BLaER1 (cell line): Measurements from ENCODE around the gene DDX1.
A peak's percentile ranks its signal among the peaks of the same experiment; 100 is the strongest.

Experiments
- H3K27ac ChIP-seq: shearing (Covaris generic); formaldehyde crosslinking; 2 replicates; pipeline ENCODE4 v1.8.1; 2022
- H3K27me3 ChIP-seq: shearing (Covaris generic); formaldehyde crosslinking; 2 replicates; pipeline ENCODE4 v1.8.1; 2022
- H3K36me3 ChIP-seq: shearing (Covaris generic); formaldehyde crosslinking; 2 replicates; pipeline ENCODE4 v1.8.1; 2022
- H3K4me1 ChIP-seq: shearing (Covaris generic); formaldehyde crosslinking; 2 replicates; pipeline ENCODE4 v1.8.1; 2022
- H3K4me2 ChIP-seq: shearing (Covaris generic); formaldehyde crosslinking; 2 replicates; pipeline ENCODE4 v1.8.1; 2022
- H3K4me3 ChIP-seq: shearing (Covaris generic); formaldehyde crosslinking; 2 replicates; pipeline ENCODE4 v1.8.1; 2022
- H3K9ac ChIP-seq: shearing (Covaris generic); formaldehyde crosslinking; 2 replicates; pipeline ENCODE4 v1.8.1; 2022
- H3K9me3 ChIP-seq: shearing (Covaris generic); formaldehyde crosslinking; 2 replicates; pipeline ENCODE4 v1.8.1; 2022
- H4K20me1 ChIP-seq: shearing (Covaris generic); formaldehyde crosslinking; 2 replicates; pipeline ENCODE4 v1.8.1; 2022
- Cebpa-rat ChIP-seq: shearing (Covaris generic); IDR thresholded peaks from 2 replicates; pipeline ENCODE4 v1.8.1; 2022

The DDX1 gene

DNA sequence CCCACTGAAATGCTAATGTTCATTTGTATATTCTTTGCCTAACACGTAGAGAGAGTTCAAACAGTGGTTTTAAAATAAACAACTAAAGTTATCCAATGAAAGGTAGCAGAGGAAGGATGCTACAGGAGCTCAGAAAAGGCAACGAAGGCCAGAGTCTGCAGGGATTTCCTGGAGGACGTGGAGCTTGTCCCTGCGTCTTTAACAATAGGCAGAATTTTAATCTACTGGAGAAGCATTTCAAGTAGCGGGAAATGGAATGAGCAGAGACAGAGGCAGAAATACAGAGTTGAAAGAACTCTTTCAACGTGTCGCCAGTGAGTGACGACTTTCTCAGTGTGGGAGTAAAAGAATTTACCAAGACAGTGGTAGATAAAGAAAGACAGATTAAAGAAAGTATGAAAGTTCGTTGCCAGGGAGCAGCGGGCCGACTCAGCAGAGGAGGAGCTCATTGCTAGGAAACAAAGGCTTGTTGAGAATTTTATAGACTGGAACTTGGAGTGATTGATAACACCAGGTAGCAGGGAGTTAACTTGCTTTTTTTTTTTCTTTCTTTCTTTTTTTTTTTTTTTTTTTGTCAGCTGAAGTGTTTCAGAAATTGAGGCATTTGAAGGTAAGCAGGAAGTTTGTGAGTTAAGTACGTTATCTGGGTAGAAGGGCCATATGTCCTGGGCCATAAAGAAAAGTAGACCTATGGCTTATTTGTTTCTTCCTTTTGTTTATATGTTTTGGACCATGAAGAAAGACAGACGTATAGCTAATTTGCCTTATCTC is 29.9 kb upstream of the DDX1 start:
- Histone ChIP-seq H3K27me3 (no peaks in the 10 kb centered on the region), H3K4me2 (peak overlapping the region; percentile 65), H3K9ac (peak overlapping the region; percentile 82; the same call in 1 of the 2 replicates), H3K4me1 (peaks cover 26% of the 10 kb centered on the region), H3K27ac (peak overlapping the region; percentile 36; the same call in 1 of the 2 replicates), H3K9me3 (no peaks in the 10 kb centered on the region), H3K4me3 (peak overlapping the region; percentile 85), H4K20me1 (no peaks in the 10 kb centered on the region), H3K36me3 (peaks cover 3% of the 10 kb centered on the region; the same call in 1 of the 2 replicates)
- TF ChIP-seq Cebpa-rat, result no peak

DNA sequence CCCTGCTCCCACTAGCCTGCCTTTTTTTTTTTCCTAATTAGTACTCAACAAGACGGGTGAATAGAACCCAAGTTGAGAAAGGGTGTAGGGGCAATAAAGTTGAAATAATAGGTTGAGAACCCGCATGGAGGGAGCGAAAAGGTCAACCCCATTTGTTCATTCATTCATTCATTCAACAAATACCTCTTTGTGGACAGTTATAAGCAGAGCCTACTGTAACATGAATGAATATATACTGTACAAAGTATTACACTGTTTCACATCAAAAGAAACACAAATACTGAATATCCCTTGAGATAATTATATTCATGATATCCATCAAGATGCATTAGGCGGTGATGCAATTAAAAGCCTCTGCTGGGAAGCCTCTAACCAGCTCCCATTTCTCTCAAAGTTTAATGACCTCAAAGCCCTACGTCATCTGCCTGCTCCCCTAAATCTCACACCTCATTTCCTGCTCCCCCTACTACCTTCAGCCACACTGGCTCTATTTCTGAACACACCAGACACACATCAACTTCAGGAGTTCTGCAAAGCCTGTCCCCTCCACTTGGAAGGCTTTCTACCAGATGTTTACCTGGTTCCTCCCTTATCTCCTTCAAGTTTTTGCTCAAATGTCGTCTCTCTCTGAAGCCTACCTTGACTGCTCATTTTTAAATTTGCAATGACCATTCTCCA is 29.2 kb upstream of the DDX1 start:
- Histone ChIP-seq H3K36me3 (peaks cover 3% of the 10 kb centered on the region; the same call in 1 of the 2 replicates), H3K27ac (no peak overlapping the region), H3K4me3 (no peak overlapping the region), H3K27me3 (no peaks in the 10 kb centered on the region), H3K9me3 (no peaks in the 10 kb centered on the region), H4K20me1 (no peaks in the 10 kb centered on the region), H3K9ac (no peak overlapping the region), H3K4me1 (peaks cover 26% of the 10 kb centered on the region), H3K4me2 (no peak overlapping the region)
- no peak for TF ChIP-seq Cebpa-rat

DNA sequence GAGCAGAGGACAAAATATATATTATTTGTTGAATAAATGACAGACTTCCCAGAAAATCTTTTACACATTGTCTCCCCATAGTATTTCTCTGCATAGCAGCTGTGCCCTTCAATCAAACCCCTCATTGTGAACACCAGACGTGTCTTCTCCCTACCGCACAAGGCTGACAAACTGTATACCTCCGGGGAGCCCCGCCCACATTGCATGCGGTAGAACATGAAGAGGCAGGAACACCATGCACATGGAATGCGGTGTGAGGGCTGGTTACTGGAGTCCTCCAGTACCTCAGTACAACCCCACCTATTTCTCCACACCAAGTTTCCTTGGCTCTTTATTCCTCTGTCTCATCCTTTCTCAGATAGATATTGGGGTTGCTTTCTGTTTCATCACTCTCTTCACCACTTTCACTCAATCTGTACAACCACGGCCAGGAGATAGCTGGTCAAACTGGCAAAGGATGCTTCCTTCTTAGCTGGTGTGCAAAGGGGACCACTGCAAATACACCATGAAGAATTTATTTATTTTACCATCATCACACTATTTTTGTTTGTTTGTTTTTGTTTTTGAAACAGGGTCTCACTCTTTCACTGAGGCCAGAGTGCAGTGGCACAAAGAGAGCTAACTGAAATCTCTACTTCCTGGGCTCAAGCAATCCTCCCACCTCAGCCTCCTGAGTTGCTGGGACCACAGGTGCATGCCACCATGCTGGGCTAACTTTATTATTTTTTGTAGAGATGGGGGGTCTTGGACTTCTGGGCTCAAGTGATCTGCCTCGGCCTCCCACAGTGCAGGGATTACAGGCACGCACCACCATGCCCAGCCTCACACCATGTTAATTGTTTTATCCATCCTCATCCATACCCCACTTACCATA is 28.2 kb upstream of the DDX1 start:
- H3K4me3 ChIP-seq, result no peak overlapping the region
- no peak for TF ChIP-seq Cebpa-rat
- H3K4me1 ChIP-seq, result peaks cover 25% of the 10 kb centered on the region
- H3K9me3 ChIP-seq, result no peaks in the 10 kb centered on the region
- H3K9ac ChIP-seq, result no peak overlapping the region
- H3K4me2 ChIP-seq, result no peak overlapping the region
- H3K27me3 ChIP-seq, result no peaks in the 10 kb centered on the region
- no peaks in the 10 kb centered on the region for H4K20me1 ChIP-seq
- no peaks in the 10 kb centered on the region for H3K36me3 ChIP-seq
- no peak overlapping the region for H3K27ac ChIP-seq

DNA sequence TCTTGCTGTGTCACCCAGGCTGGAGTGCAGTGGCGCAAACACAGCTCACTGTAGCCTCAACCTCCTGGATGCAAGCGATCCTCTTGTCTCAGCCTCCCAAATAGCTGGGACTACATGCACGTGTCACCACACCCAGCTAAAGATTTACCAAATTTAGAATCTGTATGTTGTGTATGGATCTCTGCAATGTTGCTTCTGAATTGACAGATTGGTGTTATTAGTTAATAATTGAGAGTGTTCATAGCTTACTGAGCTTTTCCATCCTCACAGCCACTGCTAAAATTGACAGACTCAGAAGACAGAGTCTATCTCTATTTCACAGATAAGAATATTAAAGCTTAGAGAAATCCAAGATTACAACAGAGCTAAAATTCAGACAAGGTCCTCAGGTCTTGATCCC is 26.3 kb upstream of the DDX1 start:
- H3K9ac ChIP-seq, result no peak overlapping the region
- no peak for TF ChIP-seq Cebpa-rat
- no peak overlapping the region for H3K4me2 ChIP-seq
- H3K36me3 ChIP-seq, result no peaks in the 10 kb centered on the region
- no peaks in the 10 kb centered on the region for H4K20me1 ChIP-seq
- no peak overlapping the region for H3K27ac ChIP-seq
- H3K4me1 ChIP-seq, result peaks cover 7% of the 10 kb centered on the region; the same call in 1 of the 2 replicates
- H3K9me3 ChIP-seq, result no peaks in the 10 kb centered on the region
- H3K4me3 ChIP-seq, result no peak overlapping the region
- H3K27me3 ChIP-seq, result no peaks in the 10 kb centered on the region

DNA sequence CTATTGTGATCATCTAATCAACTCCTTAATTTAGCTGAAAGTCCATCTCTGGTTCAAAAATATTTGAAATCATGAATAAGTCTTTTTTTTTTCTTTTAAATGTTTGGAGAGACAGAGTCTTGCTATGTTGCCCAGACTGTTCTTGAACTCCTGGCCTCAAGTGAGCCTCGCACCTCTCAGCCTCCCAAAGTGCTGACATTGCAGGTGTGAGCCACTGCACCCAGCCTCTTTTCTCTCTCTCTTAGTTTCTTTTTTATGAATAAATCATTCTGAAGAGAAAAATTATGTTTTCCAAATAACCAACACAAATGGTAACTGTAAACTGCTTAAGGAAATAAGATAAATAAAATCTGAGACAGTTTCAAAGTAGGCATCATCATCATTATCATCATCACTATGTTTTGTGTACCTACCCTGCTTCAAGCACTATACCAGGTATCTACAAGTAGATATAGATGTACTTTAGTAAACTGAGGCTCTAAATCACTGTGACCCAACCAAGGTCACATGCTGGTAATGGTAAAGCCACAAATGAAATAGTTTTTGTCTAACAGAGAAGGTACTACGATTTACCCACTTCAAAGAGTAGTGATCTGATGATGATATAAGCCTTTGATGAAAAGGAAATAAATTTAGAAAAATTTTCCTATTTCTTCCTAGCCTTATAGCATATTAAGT is 25.5 kb upstream of the DDX1 start:
- H3K4me2 ChIP-seq, result no peak overlapping the region
- peaks cover 7% of the 10 kb centered on the region; the same call in 1 of the 2 replicates for H3K4me1 ChIP-seq
- H4K20me1 ChIP-seq, result no peaks in the 10 kb centered on the region
- no peak overlapping the region for H3K4me3 ChIP-seq
- H3K36me3 ChIP-seq, result no peaks in the 10 kb centered on the region
- no peak overlapping the region for H3K27ac ChIP-seq
- H3K9ac ChIP-seq, result no peak overlapping the region
- H3K9me3 ChIP-seq, result no peaks in the 10 kb centered on the region
- no peaks in the 10 kb centered on the region for H3K27me3 ChIP-seq
- no peak for TF ChIP-seq Cebpa-rat

DNA sequence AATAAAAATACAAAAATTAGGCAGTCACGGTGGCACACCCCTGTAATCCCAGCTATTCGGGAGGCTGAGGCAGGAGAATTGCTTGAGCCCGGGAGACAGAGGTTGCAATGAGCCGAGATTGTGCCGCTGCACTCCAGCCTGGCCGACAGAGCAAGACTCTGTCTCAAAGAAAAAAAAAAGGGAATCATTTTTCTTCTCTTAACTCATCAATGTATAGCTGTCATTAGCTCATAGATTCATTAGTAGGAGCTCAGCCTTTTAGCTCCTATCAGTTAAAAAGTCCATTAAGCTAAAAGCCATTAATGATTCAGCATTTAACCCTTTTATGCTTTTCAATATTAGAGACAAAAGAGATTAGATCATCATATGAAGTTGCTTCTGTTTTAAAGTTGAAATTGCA is 24.8 kb upstream of the DDX1 start:
- H3K27ac ChIP-seq, result no peak overlapping the region

DNA sequence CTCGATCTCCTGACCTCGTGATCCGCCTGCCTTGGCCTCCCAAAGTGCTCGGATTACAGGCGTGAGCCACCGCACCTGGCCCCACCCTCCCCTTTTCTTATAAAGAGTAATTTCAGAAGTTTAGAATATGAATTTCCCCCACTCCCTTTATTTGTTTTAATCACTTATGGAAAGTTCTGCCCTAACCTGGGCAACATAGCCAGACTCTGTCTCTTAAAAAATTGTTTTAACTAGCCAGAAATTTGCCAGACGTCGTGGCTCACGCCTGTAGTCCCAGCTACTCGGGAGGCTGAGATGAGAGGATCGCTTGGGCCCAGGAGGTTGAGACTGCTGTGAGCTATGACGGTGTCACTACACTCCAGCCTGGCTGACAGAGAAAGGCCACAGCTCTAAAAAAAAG is 22.8 kb upstream of the DDX1 start:
- Histone ChIP-seq H3K9ac (no peak overlapping the region), H4K20me1 (no peaks in the 10 kb centered on the region), H3K4me3 (no peak overlapping the region), H3K27me3 (no peaks in the 10 kb centered on the region), H3K4me1 (no peaks in the 10 kb centered on the region), H3K9me3 (no peaks in the 10 kb centered on the region), H3K36me3 (no peaks in the 10 kb centered on the region), H3K27ac (no peak overlapping the region), H3K4me2 (no peak overlapping the region)
- TF ChIP-seq Cebpa-rat, result no peak

More for the DNA sequence above, 24.8 kb upstream of the DDX1 start:
- no peaks in the 10 kb centered on the region for H3K27me3 ChIP-seq
- no peak for TF ChIP-seq Cebpa-rat
- H4K20me1 ChIP-seq, result no peaks in the 10 kb centered on the region
- no peaks in the 10 kb centered on the region for H3K9me3 ChIP-seq
- H3K9ac ChIP-seq, result no peak overlapping the region
- no peak overlapping the region for H3K4me2 ChIP-seq
- H3K4me1 ChIP-seq, result 0 out of 2 replicates have a peak, but pooled peaks cover under 1% of the 10 kb centered on the region
- no peaks in the 10 kb centered on the region for H3K36me3 ChIP-seq
- H3K4me3 ChIP-seq, result no peak overlapping the region

DNA sequence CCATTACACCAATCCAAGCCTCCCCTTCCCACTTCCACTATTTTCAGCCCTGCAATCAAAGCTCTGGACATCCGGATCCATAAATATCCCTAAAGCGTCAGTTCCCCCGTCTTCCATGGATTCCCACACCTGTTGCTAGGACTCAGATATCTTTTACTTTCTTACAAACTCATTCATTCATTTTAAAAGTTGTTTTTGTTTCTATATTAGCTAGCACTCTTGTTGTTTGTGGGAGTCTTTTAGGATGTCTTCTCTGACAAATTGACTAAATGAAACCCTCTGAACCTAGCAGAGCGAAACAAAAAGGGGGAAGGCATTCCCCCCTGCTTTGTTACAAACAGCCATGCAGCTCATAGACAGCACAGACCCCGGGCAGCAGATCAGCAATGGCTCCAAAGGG is 21.6 kb upstream of the DDX1 start:
- H3K4me1 ChIP-seq, result peaks cover 9% of the 10 kb centered on the region
- no peaks in the 10 kb centered on the region for H3K9me3 ChIP-seq
- no peaks in the 10 kb centered on the region for H3K36me3 ChIP-seq
- no peak overlapping the region for H3K4me2 ChIP-seq
- no peak overlapping the region for H3K27ac ChIP-seq
- no peak overlapping the region for H3K4me3 ChIP-seq
- H3K27me3 ChIP-seq, result no peaks in the 10 kb centered on the region
- no peak overlapping the region for H3K9ac ChIP-seq
- no peak for TF ChIP-seq Cebpa-rat
- no peaks in the 10 kb centered on the region for H4K20me1 ChIP-seq

DNA sequence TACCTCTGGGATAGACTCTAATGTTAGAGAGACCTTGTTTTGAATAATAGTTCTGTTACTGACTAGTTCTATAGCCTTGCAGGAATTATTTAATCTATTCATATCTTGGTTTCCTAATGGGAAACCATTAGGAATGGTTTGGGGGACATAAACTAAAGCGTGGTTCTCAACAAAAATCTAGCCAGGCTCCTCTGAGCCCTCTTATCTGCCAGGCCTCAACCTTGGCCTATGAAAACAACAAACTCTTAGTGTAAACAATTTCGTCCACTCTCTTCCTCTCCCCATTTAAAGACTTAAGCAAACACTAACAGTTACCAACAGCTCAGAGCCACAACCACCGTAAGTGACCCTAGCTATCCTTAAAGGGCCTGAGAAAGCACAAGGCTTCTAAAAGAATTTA is 19.9 kb upstream of the DDX1 start:
- Histone ChIP-seq H3K4me1 (peaks cover 22% of the 10 kb centered on the region), H3K36me3 (no peaks in the 10 kb centered on the region), H3K27me3 (no peaks in the 10 kb centered on the region), H3K4me3 (no peak overlapping the region), H3K9me3 (no peaks in the 10 kb centered on the region), H3K27ac (no peak overlapping the region), H3K4me2 (no peak overlapping the region), H3K9ac (no peak overlapping the region), H4K20me1 (no peaks in the 10 kb centered on the region)
- no peak for TF ChIP-seq Cebpa-rat
